Inferior parietal cortex (tissue), 1 donor: ENCODE measurements around the gene DOCK1.

ENCODE experiments used
- DNase-seq: peaks from one replicate; pipeline ENCODE4 v3.0.0-alpha.2; 2016; ENCODE audit errors: extremely low spot score

The DOCK1 gene

GRCh38 chr10:126950401-126951105 is 45.3 kb downstream of the DOCK1 start:
- DNase-seq: peak; percentile 82

GRCh38 chr10:126953886-126954285 is 48.7 kb downstream of the DOCK1 start:
- DNase-seq: no peak

DNA sequence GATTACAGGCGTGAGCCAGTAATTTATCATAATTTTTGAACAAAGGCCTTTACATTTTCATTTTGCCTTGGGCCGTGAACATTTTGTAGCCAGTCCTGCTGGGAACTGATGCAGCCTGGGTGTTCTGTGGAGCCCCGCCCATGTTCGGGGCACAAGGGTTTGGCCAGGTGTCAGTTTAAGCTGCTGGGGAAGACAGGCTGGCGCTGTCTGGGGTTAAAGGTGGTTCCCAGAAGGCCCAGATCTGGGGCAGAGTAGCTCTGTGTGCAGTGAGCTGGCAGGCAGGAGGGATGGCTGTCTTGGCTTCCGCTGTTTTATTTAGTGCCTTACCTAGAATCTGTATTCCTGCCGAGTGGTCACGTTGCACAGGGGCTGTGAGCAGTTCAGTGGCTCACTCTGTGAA is 50.2 kb downstream of the DOCK1 start:
- DNase-seq: no peak

DNA sequence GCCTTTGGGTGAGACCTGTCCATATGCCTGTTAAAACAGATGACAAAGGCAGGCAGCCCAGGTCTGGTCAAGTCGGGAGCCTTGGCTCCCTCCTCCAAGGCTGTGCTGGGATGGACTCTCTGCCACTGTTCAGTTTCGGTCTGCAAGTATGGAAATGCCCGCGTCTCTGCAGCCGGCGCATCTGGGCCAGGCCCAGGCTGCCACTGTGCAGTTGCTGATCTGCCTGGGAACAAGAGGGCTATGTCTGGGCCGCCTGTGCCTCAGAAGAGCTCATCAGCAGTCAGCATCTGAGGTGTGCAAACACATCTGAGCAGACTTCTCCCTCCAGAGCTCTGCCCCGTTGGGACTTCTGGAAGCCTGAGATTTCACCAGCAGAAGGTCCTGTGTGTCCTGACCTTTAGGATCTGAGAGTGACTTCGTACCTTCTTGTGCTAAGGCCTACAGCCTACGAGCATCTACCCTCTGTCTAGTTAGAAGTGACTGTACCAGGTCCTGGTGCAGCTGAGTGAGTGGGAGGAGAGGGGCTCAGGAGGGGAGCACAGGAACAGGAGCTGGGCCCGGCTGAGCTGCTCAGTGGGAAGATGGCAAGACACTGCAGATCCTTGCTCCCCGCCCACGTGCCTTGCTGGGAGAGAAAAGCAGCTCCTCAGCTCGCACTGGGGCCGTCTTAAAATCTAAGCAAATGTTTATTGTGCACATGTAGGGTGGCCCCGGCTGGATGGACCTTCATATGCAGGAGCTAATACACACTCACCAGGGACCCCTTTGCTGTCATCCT is 50.9 kb downstream of the DOCK1 start:
- DNase-seq: no peak

DNA sequence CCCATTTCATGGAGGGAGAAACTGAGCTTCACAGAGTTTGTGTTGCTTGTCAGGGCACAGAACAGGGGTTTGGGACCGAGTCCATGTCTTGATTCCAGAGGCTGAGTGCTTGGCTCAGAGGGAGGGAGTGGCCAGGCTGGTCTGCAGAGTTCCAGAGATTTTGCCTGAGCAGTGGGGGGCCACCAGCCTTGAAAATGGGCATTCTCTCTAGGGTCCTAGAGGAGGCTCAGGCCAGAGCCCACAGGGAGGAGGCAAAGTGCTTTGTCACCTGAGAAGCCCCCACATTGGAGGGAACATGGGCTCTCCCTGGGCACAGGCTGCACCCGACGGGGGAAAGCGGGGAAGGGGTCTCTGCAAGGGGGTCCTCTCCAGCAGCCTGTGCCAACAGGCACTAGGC is 51.5 kb downstream of the DOCK1 start:
- DNase-seq: no peak

- no peak for DNase-seq
Measured at GRCh38 chr10:126957111-126957510, 51.9 kb downstream of the DOCK1 start.

GRCh38 chr10:126959431-126959830 is 54.2 kb downstream of the DOCK1 start:
- no peak for DNase-seq

DNA sequence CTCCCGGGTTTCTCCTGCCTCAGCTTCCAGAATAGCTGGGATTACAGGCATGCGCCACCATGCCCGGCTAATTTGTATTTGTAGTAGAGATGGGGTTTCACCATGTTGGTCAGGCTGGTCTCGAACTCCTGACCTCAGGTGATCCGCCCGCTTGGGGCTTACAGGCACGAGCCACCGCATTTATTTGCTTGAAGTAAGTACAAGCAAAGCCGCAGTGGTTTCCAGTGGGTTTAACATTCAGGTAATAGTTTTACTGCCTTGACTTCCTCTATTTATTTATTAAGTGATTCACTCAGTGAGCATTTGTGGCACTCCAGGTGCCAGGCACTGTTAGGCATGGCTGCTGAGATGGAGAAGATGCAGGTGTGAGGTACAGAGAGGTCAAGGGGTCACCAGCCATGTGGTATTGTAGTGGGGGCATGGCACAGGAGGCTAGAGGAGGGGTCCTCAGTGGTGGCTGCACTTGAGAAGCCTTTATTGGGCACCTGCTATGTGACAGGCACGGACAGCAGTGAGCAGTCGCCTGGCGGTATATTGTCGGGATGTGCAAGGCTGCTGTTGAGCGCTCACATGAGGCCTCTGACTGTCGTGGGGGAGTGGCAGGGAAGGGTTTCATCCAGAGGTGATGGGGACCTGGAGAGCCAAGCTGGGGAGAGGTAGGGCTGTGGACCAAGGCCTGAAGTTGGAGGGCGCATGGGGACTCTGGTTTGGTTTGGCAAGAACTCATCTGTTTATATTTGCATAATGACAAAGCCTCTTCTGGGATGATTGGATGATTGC is 54.9 kb downstream of the DOCK1 start:
- DNase-seq: no peak

GRCh38 chr10:126963354-126963753 is 58.1 kb downstream of the DOCK1 start:
- no peak for DNase-seq

DNA sequence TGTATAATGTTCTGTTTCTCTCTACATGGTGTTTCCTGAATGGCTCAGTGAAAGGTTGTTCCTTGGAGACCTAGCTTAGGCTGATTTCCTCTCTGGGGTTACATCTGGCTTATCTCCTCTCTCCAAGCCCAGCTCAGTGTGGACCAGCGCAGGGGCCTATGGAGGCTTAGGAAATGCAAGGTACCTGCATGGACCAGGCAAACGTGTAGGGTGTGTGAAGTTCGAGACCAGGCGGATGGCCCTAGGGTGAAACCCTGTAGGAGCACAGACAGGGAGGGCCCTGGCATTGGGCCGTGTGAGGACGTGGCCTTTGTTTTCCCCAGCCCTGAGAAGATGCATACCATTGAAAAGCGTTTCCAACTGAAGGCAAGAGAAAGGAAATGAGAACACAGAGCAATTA is 59.0 kb downstream of the DOCK1 start:
- DNase-seq: no peak

DNA sequence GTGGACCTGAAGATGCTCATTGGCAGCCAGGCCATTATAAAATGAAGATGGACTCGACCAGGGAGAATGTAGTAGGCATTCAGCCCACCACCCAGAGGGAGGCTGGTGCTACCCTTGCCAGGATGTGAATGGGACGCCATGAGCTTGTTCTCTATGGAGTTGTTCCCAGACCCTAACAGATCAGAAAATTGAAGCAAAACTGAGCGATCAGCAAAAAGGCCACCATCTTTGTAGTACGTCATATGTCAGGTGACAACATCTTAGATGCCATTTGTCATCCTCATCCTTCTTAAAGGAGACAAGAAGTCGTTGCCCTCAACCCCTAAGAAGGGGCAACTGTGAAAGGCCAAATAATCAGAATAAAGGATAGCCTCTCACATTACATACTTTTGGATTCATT is 61.7 kb downstream of the DOCK1 start:
- no peak for DNase-seq

DNA sequence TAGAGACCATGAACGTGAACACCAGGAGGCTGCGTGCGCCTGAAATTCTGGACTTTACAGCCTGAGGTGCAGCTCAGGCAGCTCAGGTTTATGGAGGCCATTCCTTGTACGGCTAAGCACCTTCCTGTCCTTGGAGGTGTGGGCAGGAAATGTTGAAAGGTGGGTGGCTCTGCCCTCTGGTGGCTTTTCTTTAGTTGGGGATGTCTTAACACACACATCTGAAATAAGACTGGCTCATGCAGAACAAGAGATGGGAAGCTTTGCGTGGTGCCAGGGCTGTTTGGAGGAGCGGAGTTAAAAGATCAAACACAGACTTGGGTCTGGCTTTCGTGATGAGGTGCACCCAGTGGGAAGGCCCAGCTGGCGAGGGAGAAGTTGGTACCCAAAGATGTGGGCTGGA is 64.1 kb downstream of the DOCK1 start:
- no peak for DNase-seq

- DNase-seq: no peak
Measured at GRCh38 chr10:126972635-126973414, 67.6 kb downstream of the DOCK1 start.

GRCh38 chr10:126975221-126975620 is 70.0 kb downstream of the DOCK1 start:
- no peak for DNase-seq

DNA sequence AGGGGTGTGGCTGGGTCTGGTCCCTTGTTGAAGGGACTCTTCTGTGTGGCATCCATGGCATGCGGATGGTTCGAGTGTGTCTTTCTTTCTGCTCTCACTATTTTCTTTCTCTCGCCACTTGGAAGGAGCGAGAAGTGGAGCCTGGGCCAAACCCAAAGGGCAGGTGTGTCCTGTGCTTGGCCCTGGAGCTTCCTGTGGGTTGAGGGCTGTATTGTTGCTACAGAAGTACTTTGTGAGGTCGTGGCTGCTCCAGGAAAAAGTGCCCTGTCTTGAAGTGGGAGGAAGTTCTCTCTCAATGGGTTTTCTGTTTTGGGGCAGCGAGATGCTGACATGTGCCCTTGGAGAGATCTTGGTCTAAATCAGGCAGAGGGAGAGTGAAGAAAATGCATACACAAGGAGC is 72.0 kb downstream of the DOCK1 start:
- DNase-seq: no peak

DNA sequence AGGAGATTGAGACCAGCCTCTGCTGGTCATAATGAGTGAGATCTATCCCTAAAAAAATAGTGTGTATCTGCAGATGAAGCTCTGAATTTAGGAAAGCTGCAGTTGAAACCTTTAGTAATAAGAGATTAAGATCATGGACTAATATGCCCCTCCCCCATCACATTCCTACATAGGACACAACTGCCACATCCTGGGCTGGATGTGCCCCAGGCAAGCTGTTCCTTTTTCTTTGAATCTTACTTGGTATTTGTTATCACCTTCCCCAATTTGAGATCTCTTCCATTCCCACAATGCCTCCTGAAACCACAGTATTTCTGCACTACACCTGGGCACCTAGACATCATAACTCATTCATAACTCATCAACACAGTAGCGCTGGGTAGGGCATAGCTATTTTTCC is 74.1 kb downstream of the DOCK1 start:
- no peak for DNase-seq

GRCh38 chr10:126993208-126993607 is 88.0 kb downstream of the DOCK1 start:
- no peak for DNase-seq

DNA sequence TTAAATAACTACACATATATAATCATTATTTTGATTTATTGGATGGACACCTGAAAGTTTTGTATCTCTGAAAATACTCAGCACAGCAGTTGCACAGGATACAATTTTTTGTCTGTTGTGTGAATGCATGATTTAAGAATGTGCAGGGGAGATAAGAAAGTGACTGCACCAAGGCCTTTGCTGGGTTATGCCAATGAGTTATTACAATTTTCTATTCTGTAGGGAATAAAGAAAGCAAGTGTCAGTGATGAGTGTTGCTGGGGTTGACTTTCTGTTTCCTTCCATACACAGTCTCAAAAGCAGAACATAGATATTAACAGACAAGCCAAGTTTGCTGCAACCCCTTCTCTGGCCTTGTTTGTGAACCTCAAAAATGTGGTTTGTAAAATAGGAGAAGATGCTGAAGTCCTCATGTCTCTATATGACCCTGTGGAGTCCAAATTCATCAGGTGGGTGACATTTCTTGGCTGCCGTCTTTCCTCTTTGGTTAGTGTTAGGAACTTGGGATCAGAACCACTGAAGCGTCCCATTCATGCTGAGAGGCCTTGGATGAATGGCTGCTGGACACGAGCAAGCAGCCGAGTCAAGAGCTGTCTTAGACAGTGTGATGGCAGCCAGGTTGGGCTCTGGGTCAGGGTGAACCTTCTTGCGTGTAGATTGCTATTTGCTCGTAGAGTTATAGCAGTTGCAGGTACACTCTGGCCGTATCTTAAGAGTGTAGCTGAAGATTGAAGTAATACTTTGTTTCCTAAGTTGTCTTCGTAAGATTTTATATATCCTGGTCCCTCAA is 92.8 kb downstream of the DOCK1 start:
- no peak for DNase-seq

DNA sequence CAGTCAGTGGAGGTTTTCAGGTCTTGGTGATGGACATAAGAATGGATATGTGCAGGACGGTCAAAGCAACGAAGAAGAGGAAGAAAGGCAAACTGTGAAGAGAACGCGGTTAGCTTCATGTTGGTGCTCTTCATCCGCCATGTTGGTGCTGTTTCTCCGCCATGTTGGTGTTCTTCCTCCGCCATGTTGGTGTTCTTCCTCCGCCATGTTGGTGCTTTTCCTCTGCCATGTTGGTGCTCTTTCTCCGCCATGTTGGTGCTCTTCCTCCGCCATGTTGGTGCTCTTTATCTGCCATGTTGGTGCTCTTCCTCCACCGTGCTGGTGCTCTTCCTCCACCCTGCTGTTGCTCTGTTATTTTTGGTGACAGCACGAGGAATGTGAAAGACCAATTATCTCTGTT is 95.4 kb downstream of the DOCK1 start:
- DNase-seq: no peak

GRCh38 chr10:127003032-127003685 is 97.9 kb downstream of the DOCK1 start:
- no peak for DNase-seq

DNA sequence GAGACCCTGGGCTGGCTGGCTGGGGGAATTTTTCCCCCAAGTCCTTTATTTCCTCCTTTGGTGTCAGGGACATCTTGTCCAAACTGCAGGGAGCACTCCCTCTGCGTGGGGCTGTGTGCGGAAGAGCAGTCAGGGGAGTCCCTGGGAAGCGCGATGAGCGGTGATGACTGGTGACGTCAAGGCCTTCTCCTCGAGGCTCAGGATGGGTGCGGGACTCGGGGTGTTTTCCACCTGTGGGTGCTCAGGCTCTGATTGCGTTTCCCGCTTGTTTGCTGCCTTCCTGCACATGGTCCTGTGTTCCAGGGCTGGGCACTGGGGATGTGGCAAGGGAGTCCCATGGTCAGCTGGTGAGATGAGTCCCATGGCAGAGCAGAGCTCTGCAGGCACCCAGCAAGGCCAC is 101.2 kb downstream of the DOCK1 start:
- DNase-seq: no peak
